IMR-90 (cell line): ENCODE results near the gene IL22. TPM values are rescaled to one million over a fixed set of nuclear protein-coding genes. Genes with fewer than 3 reads are reported as not detected.
A peak's percentile ranks its signal among the peaks of the same experiment; 100 is the strongest.

ENCODE experiments used
- ATAC-seq: fragments of 200-7000 bp; cut with Tn5 transposase; 2 replicates; pipeline ENCODE4 v1.9.1; 2020; ENCODE audit warnings: low read depth, mild to moderate bottlenecking, moderate library complexity
- BruUV-seq: library from RNA; stranded (reverse); fragments of 400-500 nt; replicated peaks from 2 replicates; lab custom pipeline; 2021; lab: Mats Ljungman, UMichigan
- CTCF ChIA-PET: fragments of 300-600 bp; formaldehyde crosslinking; extraction: SDS; loops from one replicate; lab custom pipeline; 2021; ENCODE audit warnings: antibody characterized with exemption; lab: Yijun Ruan, JAX
- POLR2A ChIA-PET: fragments of 300-600 bp; sonication (Branson Sonifier 250); formaldehyde crosslinking; loops from one replicate; lab custom pipeline; 2022; ENCODE audit warnings: antibody characterized with exemption; ENCODE audit not compliant: unreplicated experiment; lab: Charles Lee
- DNase-seq: peaks from one replicate; pipeline ENCODE4 v3.0.0; 2013
- H2AFZ ChIP-seq: replicated peaks from 2 replicates; pipeline ENCODE3; 2013; ENCODE audit warnings: low read length, mild to moderate bottlenecking; ENCODE audit not compliant: poor library complexity
- H2AK5ac ChIP-seq: 2 replicates; pipeline ENCODE4 v1.6.1; 2013; ENCODE audit warnings: low read depth, low read length, inconsistent platforms
- H2AK9ac ChIP-seq: replicated peaks from 2 replicates; pipeline ENCODE3; 2013; ENCODE audit warnings: mild to moderate bottlenecking, low read depth, low read length, moderate library complexity; ENCODE audit not compliant: poor library complexity
- H2BK120ac ChIP-seq: 2 replicates; pipeline ENCODE4 v1.6.1; 2013; ENCODE audit warnings: low read depth, low read length, inconsistent platforms
- H2BK15ac ChIP-seq: 3 replicates; pipeline ENCODE4 v1.6.1; 2013; ENCODE audit warnings: low read depth, low read length, inconsistent platforms
- H2BK20ac ChIP-seq: 2 replicates; pipeline ENCODE4 v1.6.1; 2013; ENCODE audit warnings: low read depth, mild to moderate bottlenecking, inconsistent platforms, low read length, moderate library complexity
- H2BK5ac ChIP-seq: 2 replicates; pipeline ENCODE4 v1.6.1; 2013; ENCODE audit warnings: mild to moderate bottlenecking, low read depth, low read length, inconsistent platforms; ENCODE audit not compliant: poor library complexity, severe bottlenecking
- H3K14ac ChIP-seq: replicated peaks from 2 replicates; pipeline ENCODE4 v1.6.1; 2013; ENCODE audit warnings: low read depth, low read length, inconsistent platforms
- H3K18ac ChIP-seq: 2 replicates; pipeline ENCODE4 v1.6.1; 2013; ENCODE audit warnings: low read depth, low read length, control low read depth
- H3K23ac ChIP-seq: 2 replicates; pipeline ENCODE4 v1.6.1; 2013; ENCODE audit warnings: low read depth, low read length, inconsistent platforms
- H3K27ac ChIP-seq: 2 replicates; pipeline ENCODE4 v1.5.1; 2013; ENCODE audit warnings: mild to moderate bottlenecking, control low read depth, low read length; ENCODE audit not compliant: insufficient read depth
- H3K27me3 ChIP-seq: 2 replicates; pipeline ENCODE4 v1.6.1; 2013; ENCODE audit warnings: low read length; ENCODE audit not compliant: control insufficient read depth, insufficient read depth
- H3K36me3 ChIP-seq: 2 replicates; pipeline ENCODE4 v1.6.1; 2013; ENCODE audit warnings: low read length, mixed read lengths; ENCODE audit not compliant: control insufficient read depth, insufficient read depth
- H3K4ac ChIP-seq: 2 replicates; pipeline ENCODE4 v1.6.1; 2013; ENCODE audit warnings: low read depth, low read length, inconsistent platforms
- H3K4me1 ChIP-seq: 2 replicates; pipeline ENCODE4 v1.6.1; 2013; ENCODE audit warnings: low read length, mixed read lengths; ENCODE audit not compliant: control insufficient read depth, insufficient read depth
- H3K4me2 ChIP-seq: 2 replicates; pipeline ENCODE4 v1.6.1; 2013; ENCODE audit warnings: low read depth, mild to moderate bottlenecking, control low read depth, low read length, moderate library complexity
- H3K4me3 ChIP-seq: 2 replicates; pipeline ENCODE4 v1.5.1; 2013; ENCODE audit warnings: low read depth, mild to moderate bottlenecking, control low read depth, low read length, moderate library complexity; ENCODE audit not compliant: insufficient read depth
- H3K56ac ChIP-seq: 2 replicates; pipeline ENCODE4 v1.6.1; 2013; ENCODE audit warnings: low read length, inconsistent platforms; ENCODE audit not compliant: insufficient read depth; ENCODE audit errors: extremely low read depth
- H3K79me1 ChIP-seq, 2 experiments: 2 replicates each; pipeline ENCODE4 v1.6.1; 2013; ENCODE audit warnings: low read length in 2 of 2, inconsistent platforms in 1 of 2, low read depth in 1 of 2
- H3K9ac ChIP-seq: 2 replicates; pipeline ENCODE4 v1.6.1; 2013; ENCODE audit warnings: low read depth, low read length, control low read depth
- H3K9me1 ChIP-seq: 2 replicates; pipeline ENCODE4 v1.6.1; 2013; ENCODE audit warnings: low read length, inconsistent platforms; ENCODE audit not compliant: insufficient read depth
- H3K9me3 ChIP-seq: 2 replicates; pipeline ENCODE4 v1.6.1; 2013; ENCODE audit warnings: low read length; ENCODE audit not compliant: control insufficient read depth, insufficient read depth
- H4K20me1 ChIP-seq: 2 replicates; pipeline ENCODE4 v1.6.1; 2013; ENCODE audit warnings: low read length, inconsistent platforms; ENCODE audit not compliant: insufficient read depth
- H4K5ac ChIP-seq: 2 replicates; pipeline ENCODE4 v1.6.1; 2013; ENCODE audit warnings: mild to moderate bottlenecking, low read depth, low read length, control low read depth
- H4K8ac ChIP-seq, 2 experiments: 2 replicates each; pipeline ENCODE4 v1.6.1; 2013; ENCODE audit warnings: low read depth in 2 of 2, low read length in 2 of 2, control low read depth in 1 of 2, inconsistent platforms in 1 of 2
- H4K91ac ChIP-seq: 2 replicates; pipeline ENCODE4 v1.6.1; 2013; ENCODE audit warnings: low read depth, low read length, inconsistent platforms; ENCODE audit not compliant: insufficient read depth
- ELK1 ChIP-seq: fragments of 150-350 bp; IDR thresholded peaks from 2 replicates; pipeline ENCODE4 v1.6.1; 2016; ENCODE audit warnings: low read depth, mild to moderate bottlenecking, low read length, moderate library complexity, borderline replicate concordance
- MAFK ChIP-seq: IDR thresholded peaks from 2 replicates; pipeline ENCODE4 v1.6.1; 2012; ENCODE audit warnings: low read depth, low read length, improper control_type of control experiment
- MAZ ChIP-seq: IDR thresholded peaks from 2 replicates; pipeline ENCODE4 v1.6.1; 2012; ENCODE audit warnings: low read depth, mild to moderate bottlenecking, low read length, improper control_type of control experiment, moderate library complexity, borderline replicate concordance
- MXI1 ChIP-seq: IDR thresholded peaks from 2 replicates; pipeline ENCODE4 v1.6.1; 2012; ENCODE audit warnings: low read depth, mild to moderate bottlenecking, low read length, moderate library complexity, borderline replicate concordance
- NFE2L2 ChIP-seq: fragments of 150-350 bp; IDR thresholded peaks from 2 replicates; pipeline ENCODE4 v1.6.1; 2016; ENCODE audit warnings: low read depth, mild to moderate bottlenecking, low read length
- POLR2A ChIP-seq: IDR thresholded peaks from 2 replicates; pipeline ENCODE4 v1.6.1; 2012; ENCODE audit warnings: mild to moderate bottlenecking, low read depth, low read length
- RCOR1 ChIP-seq: IDR thresholded peaks from 2 replicates; pipeline ENCODE4 v1.6.1; 2012; ENCODE audit warnings: mild to moderate bottlenecking, low read length, improper control_type of control experiment; ENCODE audit not compliant: insufficient replicate concordance
- USF2 ChIP-seq: fragments of 150-350 bp; IDR thresholded peaks from 2 replicates; pipeline ENCODE4 v1.6.1; 2017; ENCODE audit warnings: mild to moderate bottlenecking, antibody characterized with exemption, low read length, low read depth
- dilution Hi-C: fragments of 300-500 bp; cut with HindIII; formaldehyde crosslinking; loops from one replicate; pipeline ENCODE4 v1.14.3; 2018; ENCODE audit warnings: low sequenced_read_pairs; ENCODE audit not compliant: unreplicated experiment
- in situ Hi-C: fragments of 300-500 bp; cut with MboI; formaldehyde crosslinking; loops from 3 replicates; pipeline ENCODE4 v1.14.3; 2019; ENCODE audit warnings: low sequenced_read_pairs, inconsistent platforms, mixed read lengths
- intact Hi-C: fragments of 100-400 bp; cut with micrococcal nuclease; formaldehyde crosslinking; loops from 2 replicates; pipeline ENCODE4 v1.10.0; 2022
- polyA plus RNA-seq, 3 experiments: library from polyadenylated mRNA; depleted of rRNA; stranded (reverse); fragments of >200 nt; gene quantifications; 2 replicates each; pipeline ENCODE4 v1.2.3, GENCODE V29; 2012; ENCODE audit warnings: low replicate concordance in 1 of 3
- total RNA-seq: library from RNA; depleted of rRNA; stranded (reverse); fragments of >200 nt; gene quantifications from 2 replicates; pipeline ENCODE4 v1.2.3, GENCODE V29; 2012

IL22 gene
- total and polyA plus RNA-seq, 2 of the 4 experiments (the other 2 are of a cell fraction) = not detected

- H3K56ac ChIP-seq = no peak overlapping the region
- no peak for ATAC-seq
Observed at GRCh38 chr12:68247785-68248184, 5.6 kb downstream of the IL22 start.

More at GRCh38 chr12:68247785-68248184, 5.6 kb downstream of the IL22 start:
- dilution Hi-C loops (no loop called here), in situ Hi-C loops (no loop called here), intact Hi-C loops (no loop called here)
- H3K4me1 ChIP-seq = peaks cover 1% of the 10 kb centered on the region; the same call in 1 of the 2 replicates
- H3K4me2 ChIP-seq = no peak overlapping the region
- no peak overlapping the region for H4K91ac ChIP-seq
- CTCF ChIA-PET = no interaction called here
- no peak overlapping the region for H2BK120ac ChIP-seq
- H2BK5ac ChIP-seq = no peak overlapping the region
- no peak overlapping the region for H3K4me3 ChIP-seq
- no peak overlapping the region for H4K8ac ChIP-seq
- H3K14ac ChIP-seq = no peak overlapping the region
- H4K20me1 ChIP-seq = no peaks in the 10 kb centered on the region
- no peak overlapping the region for H2AK9ac ChIP-seq
- TF ChIP-seq POLR2A (no peak), RCOR1 (no peak), MXI1 (no peak), USF2 (no peak), ELK1 (no peak), NFE2L2 (no peak), MAFK (peak; percentile 59), MAZ (no peak)
- H3K27ac ChIP-seq = no peak overlapping the region
- H2AFZ ChIP-seq = no peak overlapping the region
- H3K36me3 ChIP-seq = no peaks in the 10 kb centered on the region
- H4K5ac ChIP-seq = no peak overlapping the region
- DNase-seq = no peak
- no peaks in the 10 kb centered on the region for H3K9me3 ChIP-seq
- H2AK5ac ChIP-seq = no peak overlapping the region
- H3K9ac ChIP-seq = no peak overlapping the region
- BruUV-seq = no TSS peak
- no peak overlapping the region for H2BK15ac ChIP-seq
- POLR2A ChIA-PET = no interaction called here
- H3K4ac ChIP-seq = no peak overlapping the region
- no peak overlapping the region for H2BK20ac ChIP-seq
- H3K79me1 ChIP-seq = no peaks in the 10 kb centered on the region
- peaks cover 5% of the 10 kb centered on the region; the same call in 1 of the 2 replicates for H3K27me3 ChIP-seq
- no peak overlapping the region for H3K23ac ChIP-seq
- no peak overlapping the region for H3K18ac ChIP-seq
- H3K9me1 ChIP-seq = no peaks in the 10 kb centered on the region
